Left ventricle myocardium inferior (tissue), 1 donor: Measurements from ENCODE around the gene C6orf52. TPM values are rescaled to one million over a fixed set of nuclear protein-coding genes. Genes with fewer than 3 reads are reported as not detected.

ENCODE experiments used
- DNase-seq: peaks from one replicate; pipeline ENCODE4 v3.0.0-alpha.2; 2020
- H3K27ac ChIP-seq: fragments of 200-600 bp; replicated peaks from 2 replicates; pipeline ENCODE4 v1.8.0; 2021
- H3K27me3 ChIP-seq: fragments of 200-600 bp; 2 replicates; pipeline ENCODE4 v1.8.0; 2021; ENCODE audit warnings: low read depth
- H3K36me3 ChIP-seq: fragments of 200-600 bp; 2 replicates; pipeline ENCODE4 v1.8.0; 2021
- H3K4me1 ChIP-seq: fragments of 200-600 bp; 2 replicates; pipeline ENCODE4 v1.8.0; 2021
- H3K4me3 ChIP-seq: fragments of 200-600 bp; 2 replicates; pipeline ENCODE4 v1.8.0; 2021; ENCODE audit warnings: mild to moderate bottlenecking, moderate library complexity
- H3K9me3 ChIP-seq: fragments of 200-600 bp; replicated peaks from 2 replicates; pipeline ENCODE4 v1.8.0; 2021
- intact Hi-C: fragments of 100-400 bp; cut with micrococcal nuclease; formaldehyde crosslinking; loops from one replicate; pipeline ENCODE4 v1.11.0; 2022
- total RNA-seq: library from RNA; stranded (reverse); fragmentation: NEBNext Ultra II Directional; extraction: Animal tissue kit (Norgen Biotek cat#: 25700); gene quantifications from one replicate; pipeline ENCODE4 v1.2.1, GENCODE V29; 2021
- TF ChIP-seq, protein P1 (sequence below): fragments of 200-600 bp; IDR thresholded peaks from 2 replicates; pipeline ENCODE4 v1.8.0; 2021; ENCODE audit warnings: antibody characterized with exemption, mild to moderate bottlenecking, borderline replicate concordance
- donor health status: DM: no; HTN: yes; CAD: no; lungs with severe emphysema.

Gene C6orf52
- total RNA-seq, 1 donor from 2014 or later: 1.5 TPM

GRCh38 chr6:10692965-10693538, 1.4 kb downstream of the C6orf52 start:
- Histone ChIP-seq H3K27ac (no peak overlapping the region), H3K4me1 (peaks cover 40% of the 10 kb centered on the region), H3K36me3 (peaks cover 8% of the 10 kb centered on the region), H3K27me3 (no peaks in the 10 kb centered on the region), H3K9me3 (no peaks in the 10 kb centered on the region), H3K4me3 (peak overlapping the region; percentile 78)
- intact Hi-C loops: loop anchor here (10.0 kb wide), 1 partner anchor 178 kb away; no protein-coding TSS in a partner anchor
- DNase-seq: no peak
- TF ChIP-seq, protein P1, sequence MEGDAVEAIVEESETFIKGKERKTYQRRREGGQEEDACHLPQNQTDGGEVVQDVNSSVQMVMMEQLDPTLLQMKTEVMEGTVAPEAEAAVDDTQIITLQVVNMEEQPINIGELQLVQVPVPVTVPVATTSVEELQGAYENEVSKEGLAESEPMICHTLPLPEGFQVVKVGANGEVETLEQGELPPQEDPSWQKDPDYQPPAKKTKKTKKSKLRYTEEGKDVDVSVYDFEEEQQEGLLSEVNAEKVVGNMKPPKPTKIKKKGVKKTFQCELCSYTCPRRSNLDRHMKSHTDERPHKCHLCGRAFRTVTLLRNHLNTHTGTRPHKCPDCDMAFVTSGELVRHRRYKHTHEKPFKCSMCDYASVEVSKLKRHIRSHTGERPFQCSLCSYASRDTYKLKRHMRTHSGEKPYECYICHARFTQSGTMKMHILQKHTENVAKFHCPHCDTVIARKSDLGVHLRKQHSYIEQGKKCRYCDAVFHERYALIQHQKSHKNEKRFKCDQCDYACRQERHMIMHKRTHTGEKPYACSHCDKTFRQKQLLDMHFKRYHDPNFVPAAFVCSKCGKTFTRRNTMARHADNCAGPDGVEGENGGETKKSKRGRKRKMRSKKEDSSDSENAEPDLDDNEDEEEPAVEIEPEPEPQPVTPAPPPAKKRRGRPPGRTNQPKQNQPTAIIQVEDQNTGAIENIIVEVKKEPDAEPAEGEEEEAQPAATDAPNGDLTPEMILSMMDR: no peak

DNA sequence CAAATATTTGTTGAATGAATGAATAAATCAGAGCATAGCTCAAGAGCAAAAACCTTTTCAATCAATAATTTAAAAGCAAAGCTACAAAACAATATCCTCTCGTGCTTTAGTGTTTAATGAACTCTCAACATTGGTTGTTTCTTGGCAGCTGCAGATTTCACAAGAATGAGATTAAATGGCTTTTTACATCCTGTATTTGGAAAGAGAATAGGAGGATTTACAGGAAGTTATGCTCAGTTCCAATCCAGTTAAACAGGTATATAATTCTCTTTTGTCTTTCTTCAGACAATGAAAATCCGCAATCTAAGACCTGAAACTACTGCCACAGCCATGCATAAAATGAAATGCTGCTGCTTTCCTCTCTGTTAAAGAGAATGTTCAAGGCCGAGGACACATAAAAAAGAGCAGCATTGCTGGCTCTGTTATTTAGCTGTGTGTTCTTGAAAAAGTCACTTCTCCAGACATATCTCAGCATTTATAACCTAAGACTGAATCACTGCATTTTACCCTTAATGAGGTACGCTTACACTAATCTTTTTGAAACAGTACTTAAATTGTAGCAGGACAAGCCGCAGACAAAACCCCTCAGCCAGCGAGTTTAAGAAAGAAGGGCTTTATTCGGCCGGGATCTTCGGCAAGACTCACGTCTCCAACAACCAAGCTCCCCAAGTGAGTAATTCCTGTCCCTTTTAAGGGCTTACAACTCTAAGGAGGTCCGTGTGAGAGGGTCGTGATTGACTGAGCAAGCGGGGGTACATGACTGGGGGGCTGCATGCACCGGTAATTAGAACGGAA, 3.6 kb downstream of the C6orf52 start:
- H3K27ac ChIP-seq: no peak overlapping the region
- no peak overlapping the region for H3K4me3 ChIP-seq
- DNase-seq: no peak
- intact Hi-C loops: loop anchor here (10.0 kb wide), 1 partner anchor 176 kb away; no protein-coding TSS in a partner anchor
- H3K4me1 ChIP-seq: peaks cover 28% of the 10 kb centered on the region
- TF ChIP-seq, protein P1: no peak
- peaks cover 3% of the 10 kb centered on the region for H3K27me3 ChIP-seq
- no peaks in the 10 kb centered on the region for H3K9me3 ChIP-seq
- H3K36me3 ChIP-seq: no peaks in the 10 kb centered on the region

DNA sequence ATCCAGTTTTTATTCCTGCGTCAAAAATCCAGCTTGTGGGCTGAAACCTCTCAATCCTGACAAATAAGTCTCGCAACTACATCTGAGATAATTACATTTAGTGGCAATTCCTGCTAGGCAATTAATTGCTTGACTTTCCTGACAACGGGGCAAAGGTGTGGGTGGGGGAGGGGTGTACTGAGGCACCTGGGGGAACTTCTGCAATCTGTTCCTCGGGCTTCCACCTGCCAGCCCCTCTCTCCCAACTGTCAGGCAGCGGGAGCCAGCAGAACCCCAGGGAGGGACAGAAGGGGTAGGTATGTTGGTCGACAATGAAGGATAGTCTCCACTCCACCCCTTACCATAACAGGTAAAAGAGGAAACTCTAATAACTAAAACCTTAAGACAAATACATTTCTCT, 6.8 kb downstream of the C6orf52 start:
- Histone ChIP-seq H3K27ac (no peak overlapping the region), H3K27me3 (peaks cover 3% of the 10 kb centered on the region), H3K9me3 (no peaks in the 10 kb centered on the region), H3K4me1 (no peaks in the 10 kb centered on the region), H3K4me3 (no peak overlapping the region), H3K36me3 (no peaks in the 10 kb centered on the region)
- TF ChIP-seq, protein P1: no peak
- DNase-seq: no peak
- intact Hi-C loops: no loop called here

- Histone ChIP-seq H3K4me3 (no peak overlapping the region), H3K27me3 (peaks cover 3% of the 10 kb centered on the region), H3K9me3 (no peaks in the 10 kb centered on the region), H3K27ac (no peak overlapping the region), H3K36me3 (no peaks in the 10 kb centered on the region), H3K4me1 (no peaks in the 10 kb centered on the region)
- no peak for DNase-seq
- TF ChIP-seq, protein P1: no peak
- intact Hi-C loops: no loop called here
These were observed 7.5 kb downstream of the C6orf52 start for GRCh38 chr6:10686901-10687300.

GRCh38 chr6:10685092-10685915, 9.1 kb downstream of the C6orf52 start:
- TF ChIP-seq, protein P1: no peak
- intact Hi-C loops: no loop called here
- H3K27me3 ChIP-seq: peaks cover 3% of the 10 kb centered on the region
- no peaks in the 10 kb centered on the region for H3K36me3 ChIP-seq
- DNase-seq: no peak
- no peaks in the 10 kb centered on the region for H3K9me3 ChIP-seq
- H3K4me1 ChIP-seq: no peaks in the 10 kb centered on the region
- H3K27ac ChIP-seq: no peak overlapping the region
- H3K4me3 ChIP-seq: no peak overlapping the region
